GM23248 (cell line): ENCODE measurements around the gene PCCA.

Experiments
- EZH2 ChIP-seq: fragments of 200-600 bp; sonication (generic); IDR thresholded peaks from 2 replicates; pipeline ENCODE4 v1.6.1; 2018; ENCODE audit warnings: antibody characterized with exemption, mild to moderate bottlenecking; ENCODE audit not compliant: insufficient read depth, poor library complexity, severe bottlenecking
- EZH2phosphoT487 ChIP-seq: fragments of 200-600 bp; sonication (generic); IDR thresholded peaks from 2 replicates; pipeline ENCODE4 v1.6.1; 2018; ENCODE audit warnings: antibody characterized with exemption, moderate library complexity, mild to moderate bottlenecking, low read depth; ENCODE audit not compliant: insufficient read depth

- TF ChIP-seq EZH2 (no peak), EZH2phosphoT487 (no peak)
Measured at GRCh38 chr13:100314132-100314910, 225.4 kb downstream of the PCCA start.
